ENCODE measurements around the gene MAPK11.

MAPK11 gene

DNA sequence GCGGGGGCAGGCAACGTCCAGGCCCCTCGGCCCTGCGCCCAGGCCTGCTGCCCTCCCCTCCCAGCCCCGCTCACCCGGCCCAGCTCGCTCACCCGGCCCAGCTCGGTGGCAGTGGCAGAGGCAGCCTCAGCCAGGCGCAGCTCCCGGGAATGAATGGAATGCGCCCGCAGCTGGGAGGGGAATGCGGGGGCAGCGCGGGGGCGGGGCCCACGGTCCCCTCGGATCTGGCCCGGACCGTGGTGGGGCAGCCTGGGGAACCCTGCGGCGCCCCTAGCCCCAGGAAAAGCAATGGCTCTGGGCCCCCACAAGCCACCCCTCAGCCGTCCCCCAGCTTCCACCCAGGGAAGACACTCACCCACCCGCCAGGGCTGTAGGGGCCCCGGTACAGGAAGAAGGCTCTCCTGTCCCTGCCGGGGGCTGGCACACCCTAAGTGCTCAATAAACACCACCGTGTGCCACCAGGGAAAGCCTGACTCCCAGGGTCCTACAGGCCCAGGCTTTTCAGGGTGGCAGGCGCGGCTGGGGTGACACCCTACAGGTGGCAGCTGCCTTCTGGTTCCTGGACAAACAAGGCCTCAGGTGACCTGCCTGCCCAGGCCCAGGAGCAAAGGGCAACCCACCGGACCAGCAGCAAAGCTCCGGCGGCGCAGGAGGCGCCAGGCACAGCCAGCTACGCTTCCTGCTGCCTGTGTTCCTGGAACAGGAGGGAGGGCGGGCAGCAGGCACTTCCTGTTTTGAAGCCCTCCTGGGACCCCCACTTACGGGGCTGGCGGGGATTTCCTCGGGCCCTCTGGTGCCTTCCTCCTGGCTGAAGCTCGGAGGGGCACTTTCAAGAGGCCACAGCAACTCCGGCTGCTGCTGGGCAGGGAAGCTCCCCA, 23.5 kb upstream of the MAPK11 start:
- no peak for DNase-seq

DNA sequence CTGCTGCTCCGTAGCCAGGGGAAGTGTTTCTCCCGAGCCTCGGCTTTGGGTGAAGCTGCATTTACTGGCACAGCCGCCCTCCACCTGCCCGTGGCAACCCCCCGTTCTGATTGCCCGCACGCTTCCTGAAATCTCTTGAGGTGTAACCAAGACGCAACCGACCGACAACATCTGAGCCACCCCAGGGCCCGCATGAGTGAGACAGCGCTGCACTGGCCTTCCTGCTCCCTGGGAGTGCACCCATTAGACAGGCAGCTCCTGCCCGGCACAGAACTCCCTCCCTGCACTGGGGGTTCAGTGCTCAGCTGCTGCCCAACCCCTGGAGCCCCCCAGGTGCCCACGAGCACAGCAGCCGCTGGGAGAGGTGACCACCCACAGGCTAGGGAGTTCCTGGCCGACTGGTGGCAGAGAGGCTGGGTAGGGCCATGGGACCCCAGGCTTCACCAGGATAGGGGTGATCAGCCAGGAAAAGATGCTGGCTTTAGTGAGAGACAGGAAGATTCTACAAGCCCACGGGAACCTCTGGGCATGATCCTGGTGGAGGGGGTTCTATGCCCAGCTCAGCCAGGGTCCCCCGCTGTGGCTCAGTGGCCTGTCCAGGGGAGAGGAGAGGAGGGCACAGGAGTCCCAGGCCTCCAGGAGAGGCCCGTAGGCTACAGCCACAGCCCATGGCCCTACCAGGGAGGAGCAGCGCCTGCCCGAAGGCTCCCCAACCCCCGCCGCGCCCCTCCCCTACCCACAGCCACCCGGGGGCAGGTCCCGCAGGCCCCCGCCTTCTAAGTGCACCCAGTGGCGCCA, 22.7 kb upstream of the MAPK11 start:
- no peak for DNase-seq

GRCh38 chr22:50289942-50290630, 19.9 kb upstream of the MAPK11 start:
- DNase-seq: no peak

GRCh38 chr22:50289151-50289941, 19.2 kb upstream of the MAPK11 start:
- no peak for DNase-seq

DNA sequence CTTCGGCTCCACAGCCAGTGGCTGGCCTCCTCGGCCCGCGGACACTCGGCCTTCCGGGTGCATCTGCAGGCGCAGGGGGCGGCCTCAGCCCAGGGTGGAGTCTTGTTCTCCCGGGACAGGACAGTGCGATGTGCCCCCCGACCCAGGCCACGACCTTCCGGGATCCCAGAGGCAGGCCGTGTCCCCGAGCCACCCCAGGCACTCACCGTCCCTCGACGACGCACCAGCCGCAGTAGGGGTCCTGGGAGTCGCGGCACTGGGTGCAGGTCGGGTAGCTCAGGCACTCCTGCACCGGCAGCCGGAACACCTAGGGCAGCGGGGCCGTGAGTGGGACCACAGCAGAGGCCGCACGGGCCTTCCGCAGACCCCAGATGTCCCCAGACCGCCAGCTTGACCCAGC, 17.6 kb upstream of the MAPK11 start:
- no peak for DNase-seq

DNA sequence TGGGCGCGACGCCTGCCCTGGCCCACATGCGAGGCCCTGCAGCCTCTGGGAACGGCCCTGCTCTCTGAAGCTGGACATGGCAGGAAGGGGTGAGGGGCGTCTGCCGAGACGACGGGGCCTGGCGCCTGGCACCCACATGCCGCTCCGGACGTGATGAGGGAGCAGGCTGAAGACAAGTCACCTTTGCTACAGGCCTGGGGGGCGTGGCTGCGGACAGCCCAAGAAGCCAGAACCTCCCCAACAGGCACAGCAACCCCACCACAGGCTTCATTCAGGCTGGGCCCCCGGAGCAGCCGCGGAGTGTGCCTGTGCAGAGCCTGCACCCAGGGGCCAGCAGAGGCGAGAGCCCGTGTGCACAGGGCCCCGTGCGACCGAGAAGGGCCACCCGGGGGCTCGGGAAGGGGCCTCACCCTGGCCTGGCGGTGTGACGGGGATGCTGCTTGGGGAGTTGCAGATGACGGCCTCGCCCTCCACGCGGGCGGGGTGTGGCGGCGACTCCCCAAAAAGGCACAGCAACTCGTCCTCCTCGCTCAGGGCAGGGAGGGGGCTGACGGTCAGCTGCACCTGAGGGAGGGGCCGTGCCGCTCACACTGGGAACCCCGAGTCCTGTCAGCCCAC, 16.6 kb upstream of the MAPK11 start:
- no peak for DNase-seq

GRCh38 chr22:50286275-50286674, 16.1 kb upstream of the MAPK11 start:
- no peak for DNase-seq

DNA sequence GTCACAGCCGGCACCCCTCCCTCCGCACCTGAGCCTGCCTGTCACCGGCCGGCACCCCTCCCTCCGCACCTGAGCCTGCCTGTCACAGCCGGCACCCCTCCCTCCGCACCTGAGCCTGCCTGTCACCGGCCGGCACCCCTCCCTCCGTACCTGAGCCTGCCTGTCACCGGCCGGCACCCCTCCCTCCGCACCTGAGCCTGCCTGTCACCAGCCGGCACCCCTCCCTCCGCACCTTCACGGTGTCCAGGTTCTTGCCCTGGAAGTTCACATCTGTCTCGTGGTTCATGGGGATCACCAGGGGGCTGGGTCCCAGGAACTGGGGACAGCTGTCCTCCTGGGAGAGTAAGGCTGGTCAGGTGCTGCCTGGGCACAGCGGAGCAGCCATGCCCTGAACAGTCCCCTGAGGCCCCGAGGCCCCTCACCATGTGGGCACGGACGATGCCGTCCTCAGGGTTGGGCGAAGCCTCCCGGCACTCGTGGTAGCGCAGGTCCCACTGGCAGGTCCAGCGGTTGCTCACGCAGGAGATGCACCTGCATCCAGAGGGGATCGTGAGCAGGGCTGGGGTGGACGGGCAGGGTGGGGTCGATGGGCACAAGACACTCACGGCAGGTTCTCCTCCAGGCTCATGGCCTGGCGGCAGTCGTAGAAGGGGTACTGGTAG, 15.5 kb upstream of the MAPK11 start:
- no peak for DNase-seq

DNA sequence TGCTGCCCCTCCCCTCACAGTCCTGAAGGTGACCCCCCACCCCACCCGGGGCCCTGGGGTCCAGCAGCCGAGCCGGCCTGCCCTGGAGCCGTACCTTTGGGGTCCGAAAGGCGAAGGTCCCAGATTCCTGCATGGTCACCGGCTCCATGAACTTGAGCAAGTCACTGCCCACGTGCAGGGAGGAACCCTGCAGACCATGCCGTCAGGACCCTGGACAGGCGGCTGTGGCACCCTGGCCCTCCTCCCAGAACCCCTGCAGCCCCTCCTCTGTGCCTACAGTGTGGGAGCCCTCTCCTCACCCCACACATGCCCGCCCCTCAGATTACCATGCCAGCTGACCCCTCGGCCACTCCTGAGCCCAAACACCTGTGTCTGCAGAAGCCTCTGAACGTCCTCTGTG, 14.3 kb upstream of the MAPK11 start:
- DNase-seq: no peak

DNA sequence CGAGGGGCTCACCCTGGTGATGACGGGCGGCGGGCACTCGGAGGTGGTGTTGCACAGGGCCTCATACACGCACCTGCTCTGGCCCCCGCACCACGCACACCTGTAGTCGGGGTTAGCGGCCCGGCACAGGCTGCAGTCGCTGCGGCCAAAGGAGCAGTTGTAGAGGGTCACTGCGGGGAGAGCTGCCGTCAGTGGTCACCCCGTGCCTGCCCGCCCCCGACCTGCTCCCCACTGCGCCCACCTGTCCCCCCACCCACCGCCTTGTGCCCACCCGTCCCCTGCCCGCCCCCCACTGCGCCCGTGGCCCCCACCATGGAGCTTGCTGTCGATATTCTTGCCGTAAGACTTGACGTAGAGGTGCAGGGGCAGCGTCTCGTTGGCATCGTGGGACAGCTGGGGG, 13.6 kb upstream of the MAPK11 start:
- DNase-seq: no peak

- DNase-seq: no peak
Observed at GRCh38 chr22:50282361-50283155, 12.4 kb upstream of the MAPK11 start.

- no peak for DNase-seq
Observed at GRCh38 chr22:50281957-50282356, 11.8 kb upstream of the MAPK11 start.

DNA sequence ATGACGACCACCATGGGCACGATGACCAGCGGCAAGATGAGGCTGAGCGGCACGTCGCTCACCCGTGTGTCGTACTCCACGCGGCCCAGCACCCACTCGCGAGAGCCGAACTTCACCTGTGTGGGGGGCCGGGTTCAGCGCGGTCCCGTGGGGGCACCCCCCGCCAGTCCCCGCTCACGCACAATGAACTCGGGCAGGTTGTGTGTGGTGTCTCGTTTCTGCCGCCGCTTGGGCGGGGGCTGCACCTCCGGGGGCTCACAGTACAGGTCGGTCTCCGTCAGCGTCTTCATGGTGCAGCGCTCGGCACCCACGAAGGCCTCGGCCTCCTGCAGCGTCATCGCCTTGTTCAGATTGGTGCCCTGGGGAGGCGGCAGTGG, 11.2 kb upstream of the MAPK11 start:
- DNase-seq: no peak

DNA sequence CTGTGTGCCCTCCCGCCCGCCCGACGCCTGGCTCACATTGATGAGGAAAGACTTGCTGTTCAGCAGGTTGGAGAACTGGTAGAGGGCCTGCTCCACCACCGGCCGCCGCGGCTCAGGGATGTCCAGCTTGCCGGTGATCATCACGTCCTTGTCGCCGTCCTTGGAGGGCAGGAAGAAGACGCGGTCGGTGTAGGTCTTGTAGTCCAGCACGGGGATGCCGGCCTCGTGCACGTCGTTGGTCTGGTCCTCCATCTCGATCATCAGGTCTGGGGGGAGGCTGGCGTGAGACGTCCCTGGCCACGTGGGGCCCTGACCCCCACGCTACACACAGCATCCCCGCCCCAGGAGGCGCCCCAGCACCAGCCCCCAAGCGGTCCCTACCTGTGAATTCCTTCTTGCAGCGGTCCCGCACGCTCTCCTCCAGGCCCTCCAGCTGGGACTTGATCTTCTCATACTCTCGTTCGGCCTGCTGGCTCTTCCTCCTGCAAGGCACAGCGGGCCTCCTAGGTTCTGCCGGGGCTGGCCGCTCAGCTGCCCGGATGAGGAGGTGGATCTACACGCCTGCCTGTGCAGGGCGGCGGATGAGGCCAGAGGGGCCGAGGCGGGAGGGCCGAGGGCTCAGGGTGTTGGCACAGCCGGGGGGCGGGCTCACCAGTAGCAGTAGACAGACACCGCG, 10.7 kb upstream of the MAPK11 start:
- no peak for DNase-seq

- no peak for DNase-seq
Observed at GRCh38 chr22:50280022-50280707, 10.0 kb upstream of the MAPK11 start.

DNA sequence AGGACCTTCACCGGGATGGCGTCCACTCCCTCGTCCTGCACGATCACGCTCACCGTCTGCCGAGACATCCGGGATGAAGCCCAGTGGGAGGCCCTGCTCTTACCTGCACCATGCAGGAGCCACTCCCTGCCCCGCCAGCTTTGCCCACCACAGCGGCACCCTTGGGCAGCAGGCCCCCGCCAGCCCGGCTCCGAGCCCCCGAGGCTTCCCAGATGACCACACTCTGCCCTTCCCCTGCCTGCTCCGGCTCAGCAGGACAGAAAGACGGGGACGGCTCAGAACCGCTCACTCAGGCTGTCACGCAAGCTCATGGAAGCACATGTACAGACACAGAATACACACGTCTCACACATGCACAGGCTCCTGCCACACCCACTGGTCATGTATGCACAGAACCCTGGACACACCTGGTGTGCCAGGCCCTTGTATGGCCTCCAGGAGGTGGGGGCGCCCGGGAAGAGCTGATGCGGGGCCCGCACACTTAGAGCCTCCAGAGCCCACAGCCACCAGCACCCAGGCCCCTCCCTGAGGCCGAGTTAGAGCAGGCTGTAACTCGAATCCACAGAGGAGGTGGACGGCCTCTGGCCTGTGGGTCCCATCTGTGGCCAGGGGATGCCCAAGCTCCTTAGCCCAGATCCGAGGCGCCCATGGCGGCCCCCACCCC, 8.9 kb upstream of the MAPK11 start:
- no peak for DNase-seq

DNA sequence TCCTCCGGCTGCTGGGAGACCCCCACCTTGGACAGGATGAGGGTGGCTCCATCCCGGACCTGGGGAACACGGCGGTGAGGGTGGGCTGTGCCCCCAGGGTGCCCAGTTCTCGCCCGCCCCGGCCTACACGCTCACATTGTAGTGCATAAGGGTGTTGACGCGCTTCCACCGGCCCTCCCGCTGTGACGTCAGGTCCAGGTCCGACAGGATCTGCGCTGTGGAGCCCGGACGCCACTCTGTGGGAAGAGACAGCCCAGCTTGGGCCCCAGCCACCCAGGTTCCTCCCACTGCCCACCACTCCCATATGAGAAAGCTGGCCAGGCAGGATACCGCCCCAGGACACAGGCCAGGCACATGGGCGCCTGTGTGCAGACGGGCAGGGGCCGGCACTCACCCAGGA, 8.3 kb upstream of the MAPK11 start:
- DNase-seq: no peak

- DNase-seq: no peak
Observed at GRCh38 chr22:50277761-50278160, 7.6 kb upstream of the MAPK11 start.

GRCh38 chr22:50276143-50276542, 6.0 kb upstream of the MAPK11 start:
- peak in 5 of 6 experiments; percentile 23 to 40 (median 32) for DNase-seq

Measured in stimulated activated naive CD4-positive, alpha-beta T cell (primary cell).